ENCODE data around the gene CTSF.

GRCh38 chr11:66539870-66540213 is 28.6 kb downstream of the CTSF start:
- TF ChIP-seq CTCF (IDR thresholded peaks at IDR 0.05; ENCODE audit: low read length) (no peak), EZH2 (IDR thresholded peaks at IDR 0.05; ENCODE audit: borderline replicate concordance, low read length) (no peak)
